ENCODE data around the gene GP1BB.

The GP1BB gene

GRCh38 chr22:19742160-19743066 is 19.1 kb downstream of the GP1BB start:
- DNase-seq (ENCODE audit: low read depth in 2 of 2): no peak

- DNase-seq (ENCODE audit: low read depth in 2 of 2): no peak
Measured at GRCh38 chr22:19743081-19743480, 19.7 kb downstream of the GP1BB start.

- no peak for DNase-seq (ENCODE audit: low read depth in 2 of 2)
Measured at GRCh38 chr22:19743651-19744050, 20.3 kb downstream of the GP1BB start.

GRCh38 chr22:19744350-19745006 is 21.1 kb downstream of the GP1BB start:
- DNase-seq (ENCODE audit: low read depth in 2 of 2): no peak

- DNase-seq (ENCODE audit: low read depth in 2 of 2): no peak
Measured at GRCh38 chr22:19745155-19746101, 22.1 kb downstream of the GP1BB start.

- DNase-seq (ENCODE audit: low read depth in 2 of 2): no peak
Measured at GRCh38 chr22:19746726-19747125, 23.4 kb downstream of the GP1BB start.

- no peak for DNase-seq (ENCODE audit: low read depth in 2 of 2)
Measured at GRCh38 chr22:19747551-19747950, 24.2 kb downstream of the GP1BB start.

GRCh38 chr22:19748139-19748538 is 24.8 kb downstream of the GP1BB start:
- DNase-seq (ENCODE audit: low read depth in 2 of 2): no peak

GRCh38 chr22:19748991-19749664 is 25.8 kb downstream of the GP1BB start:
- DNase-seq (ENCODE audit: low read depth in 2 of 2): no peak

- DNase-seq (ENCODE audit: low read depth in 2 of 2): no peak
Measured at GRCh38 chr22:19749876-19750275, 26.5 kb downstream of the GP1BB start.

GRCh38 chr22:19750507-19751490 is 27.5 kb downstream of the GP1BB start:
- no peak for DNase-seq (ENCODE audit: low read depth in 2 of 2)

GRCh38 chr22:19751497-19752245 is 28.3 kb downstream of the GP1BB start:
- no peak for DNase-seq (ENCODE audit: low read depth in 2 of 2)

GRCh38 chr22:19753090-19753842 is 29.9 kb downstream of the GP1BB start:
- DNase-seq (ENCODE audit: low read depth in 2 of 2): no peak

GRCh38 chr22:19753996-19754700 is 30.8 kb downstream of the GP1BB start:
- no peak for DNase-seq (ENCODE audit: low read depth in 2 of 2)

GRCh38 chr22:19754701-19755144 is 31.4 kb downstream of the GP1BB start:
- DNase-seq (ENCODE audit: low read depth in 2 of 2): no peak

GRCh38 chr22:19755145-19755710 is 31.9 kb downstream of the GP1BB start:
- no peak for DNase-seq (ENCODE audit: low read depth in 2 of 2)

GRCh38 chr22:19755722-19756287 is 32.5 kb downstream of the GP1BB start:
- no peak for DNase-seq (ENCODE audit: low read depth in 2 of 2)

Measured in stimulated activated CD8-positive, alpha-beta memory T cell treated with anti-CD3 and anti-CD28 coated beads, Interleukin-2, amount 100 ng/mL, for 48 hours (primary cell).